ENCODE measurements around the gene CBR4. TPM values are rescaled to one million over a fixed set of nuclear protein-coding genes. Genes with fewer than 3 reads are reported as not detected.
A peak's percentile ranks its signal among the peaks of the same experiment; 100 is the strongest.

CBR4 gene
- total RNA-seq, 3 donors from 2014 or later = 19.8 to 46.0 (median 31.5) TPM

GRCh38 chr4:169030562-169030982 is 20.5 kb upstream of the CBR4 start:
- Histone ChIP-seq H3K4me1 (no peaks in the 10 kb centered on the region), H3K4me3 (no peak overlapping the region), H3K27me3 (no peaks in the 10 kb centered on the region), H3K27ac (no peak overlapping the region), H3K9me3 (no peaks in the 10 kb centered on the region), H3K36me3 (no peaks in the 10 kb centered on the region)
- no peak for DNase-seq (ENCODE audit: low spot score in 2 of 2)
- intact Hi-C loops (cut with DNase I; ENCODE audit: low total_unique reads) = no loop called here
- TF ChIP-seq POLR2AphosphoS5 (IDR thresholded peaks at IDR 0.05) = no peak

GRCh38 chr4:169029947-169030346 is 19.9 kb upstream of the CBR4 start:
- Histone ChIP-seq H3K27ac (no peak overlapping the region), H3K4me1 (no peaks in the 10 kb centered on the region), H3K27me3 (no peaks in the 10 kb centered on the region), H3K36me3 (no peaks in the 10 kb centered on the region), H3K4me3 (no peak overlapping the region), H3K9me3 (no peaks in the 10 kb centered on the region)
- intact Hi-C loops (cut with DNase I; ENCODE audit: low total_unique reads) = no loop called here
- TF ChIP-seq POLR2AphosphoS5 (IDR thresholded peaks at IDR 0.05) (no peak), CTCF (IDR thresholded peaks at IDR 0.05) (no peak), POLR2A (IDR thresholded peaks at IDR 0.05) (no peak)
- no peak for DNase-seq (ENCODE audit: low spot score in 2 of 2)

GRCh38 chr4:169027663-169028062 is 17.6 kb upstream of the CBR4 start:
- no peak overlapping the region for H3K4me3 ChIP-seq
- H3K27me3 ChIP-seq = no peaks in the 10 kb centered on the region
- H3K27ac ChIP-seq = no peak overlapping the region
- H3K9me3 ChIP-seq = no peaks in the 10 kb centered on the region
- H3K36me3 ChIP-seq = no peaks in the 10 kb centered on the region
- intact Hi-C loops (cut with DNase I; ENCODE audit: low total_unique reads) = no loop called here
- TF ChIP-seq CTCF (IDR thresholded peaks at IDR 0.05) (no peak), POLR2A (IDR thresholded peaks at IDR 0.05) (no peak), POLR2AphosphoS5 (IDR thresholded peaks at IDR 0.05) (no peak)
- no peaks in the 10 kb centered on the region for H3K4me1 ChIP-seq
- no peak for DNase-seq (ENCODE audit: low spot score in 2 of 2)

GRCh38 chr4:169025184-169025583 is 15.1 kb upstream of the CBR4 start:
- no peak overlapping the region for H3K27ac ChIP-seq
- TF ChIP-seq POLR2A (IDR thresholded peaks at IDR 0.05) (no peak), CTCF (IDR thresholded peaks at IDR 0.05) (no peak), POLR2AphosphoS5 (IDR thresholded peaks at IDR 0.05) (no peak)
- DNase-seq (ENCODE audit: low spot score in 2 of 2) = no peak
- intact Hi-C loops (cut with DNase I; ENCODE audit: low total_unique reads) = no loop called here
- no peaks in the 10 kb centered on the region for H3K4me1 ChIP-seq
- H3K9me3 ChIP-seq = no peaks in the 10 kb centered on the region
- H3K27me3 ChIP-seq = no peaks in the 10 kb centered on the region
- no peak overlapping the region for H3K4me3 ChIP-seq
- H3K36me3 ChIP-seq = no peaks in the 10 kb centered on the region

GRCh38 chr4:169024762-169025161 is 14.7 kb upstream of the CBR4 start:
- Histone ChIP-seq H3K27ac (no peak overlapping the region), H3K4me3 (no peak overlapping the region), H3K4me1 (no peaks in the 10 kb centered on the region), H3K36me3 (no peaks in the 10 kb centered on the region), H3K27me3 (no peaks in the 10 kb centered on the region), H3K9me3 (no peaks in the 10 kb centered on the region)
- intact Hi-C loops (cut with DNase I; ENCODE audit: low total_unique reads) = no loop called here
- no peak for TF ChIP-seq POLR2A (IDR thresholded peaks at IDR 0.05)
- no peak for TF ChIP-seq POLR2AphosphoS5 (IDR thresholded peaks at IDR 0.05)
- TF ChIP-seq CTCF (IDR thresholded peaks at IDR 0.05) = peak; percentile 19 to 53 (median 47)
- DNase-seq (ENCODE audit: low spot score in 2 of 2) = no peak

GRCh38 chr4:169018406-169018805 is 8.4 kb upstream of the CBR4 start:
- Histone ChIP-seq H3K9me3 (no peaks in the 10 kb centered on the region), H3K4me1 (no peaks in the 10 kb centered on the region), H3K27me3 (no peaks in the 10 kb centered on the region), H3K27ac (peak overlapping the region in 1 of 2 donors; percentile 1), H3K36me3 (no peaks in the 10 kb centered on the region), H3K4me3 (no peak overlapping the region)
- intact Hi-C loops (cut with DNase I; ENCODE audit: low total_unique reads) = no loop called here
- DNase-seq (ENCODE audit: low spot score in 2 of 2) = no peak
- no peak for TF ChIP-seq POLR2A (IDR thresholded peaks at IDR 0.05)
- TF ChIP-seq CTCF (IDR thresholded peaks at IDR 0.05) = no peak
- no peak for TF ChIP-seq POLR2AphosphoS5 (IDR thresholded peaks at IDR 0.05)
